SK-N-SH treated with all-trans-retinoic acid at 6 μM for 48 hours (cell line): ENCODE measurements around the gene GALNT17.
"Not testable (repeated sequence)": the region's sequence is repeated elsewhere in the genome, so short reads cannot be mapped to it uniquely, and the experiment has no call there.

Experiments
- ATAC-seq: fragments of 200-7000 bp; cut with Tn5 transposase; 3 replicates; pipeline ENCODE4 v1.9.1; 2020; ENCODE audit warnings: mild to moderate bottlenecking, moderate library complexity
- BACH2 ChIP-seq: fragments of 250-450 bp; sonication (Bioruptor Pico); IDR thresholded peaks from 2 replicates; pipeline ENCODE4 v1.9.0; 2021; ENCODE audit warnings: mild to moderate bottlenecking, borderline replicate concordance
- CREB5 ChIP-seq: fragments of 250-450 bp; sonication (Bioruptor Pico); IDR thresholded peaks from 2 replicates; pipeline ENCODE4 v1.5.1; 2020; ENCODE audit warnings: low read depth, mild to moderate bottlenecking, moderate library complexity
- CSDC2 ChIP-seq: fragments of 250-450 bp; sonication (Bioruptor Pico); IDR thresholded peaks from 2 replicates; pipeline ENCODE4 v1.5.0; 2020; ENCODE audit warnings: mild to moderate bottlenecking, moderate library complexity
- CSRNP3 ChIP-seq: fragments of 250-450 bp; sonication (Bioruptor Pico); IDR thresholded peaks from 2 replicates; pipeline ENCODE4 v1.5.1; 2021; ENCODE audit warnings: mild to moderate bottlenecking, moderate library complexity
- ESRRG ChIP-seq: fragments of 250-450 bp; sonication (Bioruptor Pico); IDR thresholded peaks from 2 replicates; pipeline ENCODE4 v1.6.1; 2021; ENCODE audit warnings: mild to moderate bottlenecking
- GLIS3 ChIP-seq: fragments of 250-450 bp; sonication (Bioruptor Pico); IDR thresholded peaks from 2 replicates; pipeline ENCODE4 v1.5.0; 2020; ENCODE audit warnings: mild to moderate bottlenecking, moderate library complexity
- ISL1 ChIP-seq: fragments of 250-450 bp; sonication (Bioruptor Pico); IDR thresholded peaks from 2 replicates; pipeline ENCODE4 v2.1.2; 2022; ENCODE audit warnings: mild to moderate bottlenecking, moderate library complexity
- PATZ1 ChIP-seq: fragments of 250-450 bp; sonication (Bioruptor Pico); IDR thresholded peaks from 2 replicates; pipeline ENCODE4 v1.8.0; 2020; ENCODE audit warnings: mild to moderate bottlenecking, moderate library complexity, borderline replicate concordance
- POU6F1 ChIP-seq: fragments of 250-450 bp; sonication (Bioruptor Pico); IDR thresholded peaks from 2 replicates; pipeline ENCODE4 v1.8.0; 2021; ENCODE audit warnings: low read depth, mild to moderate bottlenecking, moderate library complexity, borderline replicate concordance
- PPARA ChIP-seq: fragments of 250-450 bp; sonication (Bioruptor Pico); IDR thresholded peaks from 2 replicates; pipeline ENCODE4 v1.5.0; 2020; ENCODE audit warnings: mild to moderate bottlenecking, borderline replicate concordance
- RARB ChIP-seq: fragments of 250-450 bp; sonication (Bioruptor Pico); IDR thresholded peaks from 2 replicates; pipeline ENCODE4 v1.8.0; 2021; ENCODE audit warnings: mild to moderate bottlenecking, moderate library complexity
- SNAI2 ChIP-seq: fragments of 250-450 bp; sonication (Bioruptor Pico); IDR thresholded peaks from 2 replicates; pipeline ENCODE4 v1.5.0; 2020; ENCODE audit warnings: mild to moderate bottlenecking, moderate library complexity
- TCF4 ChIP-seq: fragments of 250-450 bp; sonication (Bioruptor Pico); IDR thresholded peaks from 2 replicates; pipeline ENCODE4 v1.8.0; 2021; ENCODE audit warnings: mild to moderate bottlenecking, moderate library complexity, borderline replicate concordance
- TOX ChIP-seq: fragments of 250-450 bp; sonication (Bioruptor Pico); IDR thresholded peaks from 2 replicates; pipeline ENCODE4 v1.8.0; 2021; ENCODE audit warnings: mild to moderate bottlenecking, moderate library complexity, borderline replicate concordance
- ZC3H10 ChIP-seq: fragments of 250-450 bp; sonication (Bioruptor Pico); IDR thresholded peaks from 2 replicates; pipeline ENCODE4 v1.5.1; 2021; ENCODE audit warnings: mild to moderate bottlenecking, moderate library complexity
- ZFP3 ChIP-seq: fragments of 250-450 bp; sonication (Bioruptor Pico); IDR thresholded peaks from 2 replicates; pipeline ENCODE4 v1.5.0; 2020; ENCODE audit warnings: mild to moderate bottlenecking, moderate library complexity
- ZFP30 ChIP-seq: fragments of 450-650 bp; formaldehyde crosslinking; IDR thresholded peaks from 2 replicates; pipeline ENCODE4 v1.5.0; 2022; ENCODE audit warnings: mild to moderate bottlenecking, moderate library complexity
- ZNF565 ChIP-seq: fragments of 450-650 bp; formaldehyde crosslinking; conservative IDR thresholded peaks from 2 replicates; pipeline ENCODE4 v1.5.0; 2020; ENCODE audit warnings: low read depth, mild to moderate bottlenecking, moderate library complexity
- ZNF70 ChIP-seq: fragments of 450-650 bp; formaldehyde crosslinking; IDR thresholded peaks from 2 replicates; pipeline ENCODE4 v1.5.0; 2020; ENCODE audit warnings: mild to moderate bottlenecking, moderate library complexity
- ZNF8 ChIP-seq: fragments of 450-650 bp; formaldehyde crosslinking; IDR thresholded peaks from 2 replicates; pipeline ENCODE4 v1.5.0; 2020; ENCODE audit warnings: mild to moderate bottlenecking, moderate library complexity

GALNT17 gene

GRCh38 chr7:71261066-71261465 lies 129.1 kb downstream of the GALNT17 start:
- no peak for TF ChIP-seq ZFP3 (CRISPR knock-in tag)
- no peak for TF ChIP-seq ZNF565 (CRISPR knock-in tag)
- TF ChIP-seq POU6F1 (CRISPR knock-in tag) = no peak
- TF ChIP-seq CSRNP3 = no peak
- no peak for TF ChIP-seq CREB5 (CRISPR knock-in tag)
- no peak for TF ChIP-seq PPARA (CRISPR knock-in tag)
- TF ChIP-seq, all 23 proteins: peak for 0
- ATAC-seq = no peak

- ATAC-seq = not testable (repeated sequence)
Measured at GRCh38 chr7:71262834-71263233, 130.9 kb downstream of the GALNT17 start.

GRCh38 chr7:71264005-71264404 lies 132.1 kb downstream of the GALNT17 start:
- ATAC-seq = no peak

GRCh38 chr7:71266912-71267311 lies 135.0 kb downstream of the GALNT17 start:
- no peak for ATAC-seq
- TF ChIP-seq GLIS3 (no peak), ZNF70 (no peak), TCF4 (no peak), ZNF565 (CRISPR knock-in tag) (no peak), PATZ1 (CRISPR knock-in tag) (no peak), ZFP3 (CRISPR knock-in tag) (no peak)

More at GRCh38 chr7:71264005-71264404, 132.1 kb downstream of the GALNT17 start:
- TF ChIP-seq CREB5 (CRISPR knock-in tag) (no peak), ISL1 (CRISPR knock-in tag) (no peak), BACH2 (no peak)

GRCh38 chr7:71267734-71268469 lies 136.0 kb downstream of the GALNT17 start:
- ATAC-seq = no peak
- TF ChIP-seq ZFP30 (no peak), SNAI2 (CRISPR knock-in tag) (no peak), PPARA (CRISPR knock-in tag) (no peak), ZNF565 (CRISPR knock-in tag) (no peak), TOX (CRISPR knock-in tag) (no peak), TCF4 (no peak)

- ATAC-seq = no peak
- no peak for TF ChIP-seq PPARA (CRISPR knock-in tag)
- no peak for TF ChIP-seq ISL1 (CRISPR knock-in tag)
- no peak for TF ChIP-seq PATZ1 (CRISPR knock-in tag)
- TF ChIP-seq CSDC2 (CRISPR knock-in tag) = no peak
- TF ChIP-seq ZFP3 (CRISPR knock-in tag) = no peak
- TF ChIP-seq ESRRG = no peak
- no peak for TF ChIP-seq RARB (CRISPR knock-in tag)
- TF ChIP-seq ZNF8 (CRISPR knock-in tag) = no peak
- no peak for TF ChIP-seq CREB5 (CRISPR knock-in tag)
- no peak for TF ChIP-seq TOX (CRISPR knock-in tag)
- TF ChIP-seq ZC3H10 (CRISPR knock-in tag) = no peak
- TF ChIP-seq TCF4 = no peak
Measured at GRCh38 chr7:71270558-71270957, 138.6 kb downstream of the GALNT17 start.
